ENCODE data around the gene SOX18.

The SOX18 gene

GRCh38 chr20:64040231-64041039 lies 9.0 kb downstream of the SOX18 start:
- Mint-ChIP-seq H3K27me3 (no peaks in the 10 kb centered on the region), H3K4me3 (peak overlapping the region; percentile 85), H3K27ac (peak overlapping the region; percentile 12), H3K4me1 (peaks cover 52% of the 10 kb centered on the region), H3K9me3 (no peaks in the 10 kb centered on the region), H3K36me3 (no peaks in the 10 kb centered on the region)

- peak overlapping the region; percentile 81 for H3K4me3 Mint-ChIP-seq
- H3K27ac Mint-ChIP-seq = peak overlapping the region; percentile 35
- no peaks in the 10 kb centered on the region for H3K27me3 Mint-ChIP-seq
- peaks cover 53% of the 10 kb centered on the region for H3K4me1 Mint-ChIP-seq
- H3K9me3 Mint-ChIP-seq = no peaks in the 10 kb centered on the region
- no peaks in the 10 kb centered on the region for H3K36me3 Mint-ChIP-seq
These were observed 9.9 kb downstream of the SOX18 start for GRCh38 chr20:64039293-64040160.

- Mint-ChIP-seq H3K36me3 (no peaks in the 10 kb centered on the region), H3K4me3 (peak overlapping the region; percentile 81), H3K27me3 (no peaks in the 10 kb centered on the region), H3K9me3 (no peaks in the 10 kb centered on the region), H3K27ac (peak overlapping the region; percentile 35), H3K4me1 (peaks cover 54% of the 10 kb centered on the region)
These were observed 10.7 kb downstream of the SOX18 start for GRCh38 chr20:64038565-64039292.

GRCh38 chr20:64038224-64038564 lies 11.2 kb downstream of the SOX18 start:
- no peaks in the 10 kb centered on the region for H3K27me3 Mint-ChIP-seq
- H3K36me3 Mint-ChIP-seq = peaks cover 2% of the 10 kb centered on the region
- no peak overlapping the region for H3K27ac Mint-ChIP-seq
- peaks cover 52% of the 10 kb centered on the region for H3K4me1 Mint-ChIP-seq
- no peaks in the 10 kb centered on the region for H3K9me3 Mint-ChIP-seq
- peak overlapping the region; percentile 49 for H3K4me3 Mint-ChIP-seq

GRCh38 chr20:64037498-64038213 lies 11.8 kb downstream of the SOX18 start:
- peaks cover 2% of the 10 kb centered on the region for H3K36me3 Mint-ChIP-seq
- H3K9me3 Mint-ChIP-seq = no peaks in the 10 kb centered on the region
- peak overlapping the region; percentile 81 for H3K27ac Mint-ChIP-seq
- H3K27me3 Mint-ChIP-seq = no peaks in the 10 kb centered on the region
- H3K4me3 Mint-ChIP-seq = peak overlapping the region; percentile 67
- peaks cover 52% of the 10 kb centered on the region for H3K4me1 Mint-ChIP-seq

GRCh38 chr20:64037199-64037497 lies 12.3 kb downstream of the SOX18 start:
- H3K36me3 Mint-ChIP-seq = peaks cover 2% of the 10 kb centered on the region
- peak overlapping the region; percentile 68 for H3K27ac Mint-ChIP-seq

GRCh38 chr20:64036346-64037198 lies 12.9 kb downstream of the SOX18 start:
- Mint-ChIP-seq H3K27ac (peak overlapping the region; percentile 68), H3K4me3 (no peak overlapping the region), H3K27me3 (no peaks in the 10 kb centered on the region), H3K36me3 (peaks cover 2% of the 10 kb centered on the region), H3K9me3 (no peaks in the 10 kb centered on the region), H3K4me1 (peaks cover 52% of the 10 kb centered on the region)

More at GRCh38 chr20:64037199-64037497, 12.3 kb downstream of the SOX18 start:
- Mint-ChIP-seq H3K4me1 (peaks cover 52% of the 10 kb centered on the region), H3K4me3 (no peak overlapping the region), H3K9me3 (no peaks in the 10 kb centered on the region), H3K27me3 (no peaks in the 10 kb centered on the region)

- peak within 1 kb of the TSS; percentile 92 for H3K27ac Mint-ChIP-seq
- H3K36me3 Mint-ChIP-seq = peaks cover 2% of the 10 kb centered on the region
- no peaks in the 10 kb centered on the region for H3K9me3 Mint-ChIP-seq
- H3K4me1 Mint-ChIP-seq = peaks cover 49% of the 10 kb centered on the region
- no peaks in the 10 kb centered on the region for H3K27me3 Mint-ChIP-seq
- peak within 1 kb of the TSS; percentile 67 for H3K4me3 Mint-ChIP-seq
These were observed 13.5 kb downstream of the SOX18 start, which contains the start of gene C20orf204 for GRCh38 chr20:64035933-64036345. Gene C20orf204, plus strand, starts transcription at chr20:64036182. Its CDS starts 142 bp downstream, at chr20:64036324.

GRCh38 chr20:64035066-64035932 lies 14.1 kb downstream of the SOX18 start:
- H3K4me3 Mint-ChIP-seq = peak overlapping the region; percentile 67
- H3K27ac Mint-ChIP-seq = peak overlapping the region; percentile 92
- peaks cover 2% of the 10 kb centered on the region for H3K36me3 Mint-ChIP-seq
- H3K27me3 Mint-ChIP-seq = no peaks in the 10 kb centered on the region
- no peaks in the 10 kb centered on the region for H3K9me3 Mint-ChIP-seq
- peaks cover 43% of the 10 kb centered on the region for H3K4me1 Mint-ChIP-seq

- Mint-ChIP-seq H3K9me3 (no peaks in the 10 kb centered on the region), H3K4me3 (no peak overlapping the region), H3K27me3 (no peaks in the 10 kb centered on the region), H3K27ac (peak overlapping the region; percentile 51), H3K36me3 (peaks cover 2% of the 10 kb centered on the region), H3K4me1 (peaks cover 33% of the 10 kb centered on the region)
These were observed 15.4 kb downstream of the SOX18 start for GRCh38 chr20:64033981-64034493.

GRCh38 chr20:64032706-64033624 lies 16.5 kb downstream of the SOX18 start:
- Mint-ChIP-seq H3K4me1 (peaks cover 33% of the 10 kb centered on the region), H3K4me3 (no peak overlapping the region), H3K9me3 (no peaks in the 10 kb centered on the region), H3K27me3 (no peaks in the 10 kb centered on the region), H3K27ac (no peak overlapping the region), H3K36me3 (peaks cover 2% of the 10 kb centered on the region)

GRCh38 chr20:64031822-64032314 lies 17.6 kb downstream of the SOX18 start:
- no peak overlapping the region for H3K27ac Mint-ChIP-seq
- peaks cover 4% of the 10 kb centered on the region for H3K36me3 Mint-ChIP-seq
- H3K27me3 Mint-ChIP-seq = no peaks in the 10 kb centered on the region
- peaks cover 22% of the 10 kb centered on the region for H3K4me1 Mint-ChIP-seq
- no peak overlapping the region for H3K4me3 Mint-ChIP-seq
- no peaks in the 10 kb centered on the region for H3K9me3 Mint-ChIP-seq

All from activated naive CD4-positive, alpha-beta T cell treated with anti-CD3 and anti-CD28 coated beads, Interleukin-2, amount 50 U/mL, for 24 hours (primary cell).